GM20000 (cell line): ENCODE data around the gene TCF12.

Experiments used
- DNase-seq: peaks from one replicate; pipeline ENCODE4 v3.0.0; 2012; ENCODE audit warnings: low spot score
- CTCF ChIP-seq: IDR thresholded peaks from 2 replicates; pipeline ENCODE4 v1.5.1; 2012; ENCODE audit warnings: mild to moderate bottlenecking, control low read depth; ENCODE audit errors: extremely low read depth, missing control alignments

The TCF12 gene

GRCh38 chr15:56933811-56934210 is 15.4 kb downstream of the TCF12 start:
- DNase-seq: no peak
- no peak for TF ChIP-seq CTCF

- no peak for DNase-seq
- no peak for TF ChIP-seq CTCF
Measured at GRCh38 chr15:56934269-56934668, 15.8 kb downstream of the TCF12 start.

- TF ChIP-seq CTCF: no peak
- DNase-seq: no peak
Measured at GRCh38 chr15:56936929-56937328, 18.5 kb downstream of the TCF12 start.

- DNase-seq: no peak
- TF ChIP-seq CTCF: no peak
Measured at GRCh38 chr15:56939257-56939656, 20.8 kb downstream of the TCF12 start.

- TF ChIP-seq CTCF: no peak
- no peak for DNase-seq
Measured at GRCh38 chr15:56940388-56940787, 21.9 kb downstream of the TCF12 start.

- TF ChIP-seq CTCF: no peak
- no peak for DNase-seq
Measured at GRCh38 chr15:56942118-56942517, 23.7 kb downstream of the TCF12 start.

GRCh38 chr15:56943403-56943802 is 25.0 kb downstream of the TCF12 start:
- DNase-seq: no peak
- TF ChIP-seq CTCF: no peak
